ENCODE data around the gene CPB1. TPM values are rescaled to one million over a fixed set of nuclear protein-coding genes. Genes with fewer than 3 reads are reported as not detected.

CPB1 gene
- total and polyA plus RNA-seq, 10 of the 15 experiments (the other 5 are each of a cell fraction or from before 2014, with no cell fraction given) = 4.8 TPM; not detected in 9

GRCh38 chr3:148881286-148881685, 53.7 kb downstream of the CPB1 start:
- no peak for FAIRE-seq
- no peak for TF ChIP-seq CUX1 (IDR thresholded peaks at IDR 0.05; ENCODE audit: insufficient replicate concordance, low read depth, low read length)
- TF ChIP-seq ZNF622 (IDR thresholded peaks at IDR 0.05) = no peak
- no TSS peak for BruUV-seq (replicated peaks)
- DNase-seq (ENCODE audit: low read depth, low spot score) = no peak
- no peaks in the 10 kb centered on the region; a peak in 1 of 4 replicates for H3K27me3 ChIP-seq (replicated peaks in 1 of 2; ENCODE audit: control insufficient read depth in 2 of 2, insufficient read depth in 2 of 2, low read length in 1 of 2)
- ChIA-PET RAD21 (ENCODE audit: unreplicated experiment) (no interaction called here), POLR2A (no interaction called here), CTCF (interaction anchor here (1.5 kb wide), 1 partner anchor 16 kb away, joined by 3 read pairs; the partner anchor contains the start of gene CPA3), SMC1A (ENCODE audit: uncharacterized antibody, unreplicated experiment) (interaction anchor here (1.1 to 1.6 kb wide), 2 partner anchors 9 to 19 kb away, joined by 3 to 4 read pairs; no protein-coding TSS in a partner anchor)
- ATAC-seq = no peak
- no peak overlapping the region for H3K4me3 ChIP-seq
- intact Hi-C loops (cut with micrococcal nuclease; ENCODE audit: unreplicated experiment) (no loop called here), in situ Hi-C loops (cut with MboI) (no loop called here)
- H3K27ac ChIP-seq (ENCODE audit: control insufficient read depth, insufficient read depth) = no peak overlapping the region
- WGBS (ENCODE audit: insufficient coverage, insufficient replicate concordance, low lambda C conversion rate, missing lambda C conversion rate) = 8% methylated on average over 2 of the region's 2 CpGs
- H3K9ac ChIP-seq (ENCODE audit: control insufficient read depth, insufficient read depth, low read length) = no peak overlapping the region
- H3K4me2 ChIP-seq (ENCODE audit: control insufficient read depth, insufficient read depth) = no peak overlapping the region
- no peaks in the 10 kb centered on the region for H3K4me1 ChIP-seq (ENCODE audit: control insufficient read depth, insufficient read depth, low read length)
- no peaks in the 10 kb centered on the region for H4K20me1 ChIP-seq (ENCODE audit: control insufficient read depth, insufficient read depth)
- no peak overlapping the region for H2AFZ ChIP-seq (ENCODE audit: control insufficient read depth, low read depth, low read length)
- H3K9me3 ChIP-seq (replicated peaks; ENCODE audit: control insufficient read depth, insufficient read depth, low read length) = no peaks in the 10 kb centered on the region
- H3K36me3 ChIP-seq (ENCODE audit: control insufficient read depth in 2 of 2, insufficient read depth in 2 of 2, low read length in 1 of 2) = no peaks in the 10 kb centered on the region
- H3K79me2 ChIP-seq (ENCODE audit: control insufficient read depth, insufficient read depth, low read length) = no peaks in the 10 kb centered on the region
